DOHH2 (cell line): Measurements from ENCODE around the gene PDE4B.

Experiments used
- H3F3A ChIP-seq: fragments of 200-600 bp; sonication (generic), shearing (Covaris generic); 2 replicates; pipeline ENCODE4 v1.6.0; 2016; ENCODE audit warnings: antibody characterized with exemption, mild to moderate bottlenecking; ENCODE audit not compliant: control insufficient read depth, insufficient read depth
- H3K27ac ChIP-seq: fragments of 200-600 bp; sonication (generic); 2 replicates; pipeline ENCODE4 v1.5.1; 2014; ENCODE audit warnings: low read depth, mild to moderate bottlenecking, low read length, moderate library complexity
- H3K27me3 ChIP-seq: fragments of 200-600 bp; sonication (generic); 2 replicates; pipeline ENCODE4 v1.6.1; 2014; ENCODE audit warnings: mild to moderate bottlenecking, low read length, mixed read lengths; ENCODE audit not compliant: control insufficient read depth
- H3K36me3 ChIP-seq: fragments of 200-600 bp; sonication (generic); 2 replicates; pipeline ENCODE4 v1.6.1; 2014; ENCODE audit warnings: mild to moderate bottlenecking, low read length, moderate library complexity, mixed read lengths; ENCODE audit not compliant: control insufficient read depth
- H3K4me1 ChIP-seq: fragments of 200-600 bp; sonication (generic); 2 replicates; pipeline ENCODE4 v1.6.1; 2014; ENCODE audit warnings: mild to moderate bottlenecking, low read length, mixed read lengths; ENCODE audit not compliant: control insufficient read depth
- H3K4me2 ChIP-seq: fragments of 200-600 bp; sonication (generic); 2 replicates; pipeline ENCODE4 v1.6.0; 2014; ENCODE audit warnings: mild to moderate bottlenecking, low read length, moderate library complexity
- H3K4me3 ChIP-seq: fragments of 200-600 bp; sonication (generic); 2 replicates; pipeline ENCODE4 v1.5.1; 2014; ENCODE audit warnings: mild to moderate bottlenecking, low read length, mixed read lengths
- H3K79me2 ChIP-seq: fragments of 200-600 bp; sonication (generic); 2 replicates; pipeline ENCODE4 v1.6.1; 2014; ENCODE audit warnings: mild to moderate bottlenecking, low read length, mixed read lengths; ENCODE audit not compliant: control insufficient read depth
- H3K9me2 ChIP-seq: fragments of 200-600 bp; sonication (generic); replicated peaks from 2 replicates; pipeline ENCODE4 v1.6.1; 2014; ENCODE audit warnings: mild to moderate bottlenecking, low read length, mixed read lengths; ENCODE audit not compliant: control insufficient read depth
- H3K9me3 ChIP-seq: fragments of 200-600 bp; sonication (generic); 2 replicates; pipeline ENCODE4 v1.6.1; 2014; ENCODE audit warnings: antibody characterized with exemption, low read length, mixed read lengths; ENCODE audit not compliant: control insufficient read depth, insufficient read depth
- H4K20me1 ChIP-seq: fragments of 200-600 bp; sonication (generic); 2 replicates; pipeline ENCODE4 v1.6.0; 2014; ENCODE audit warnings: low read depth, mild to moderate bottlenecking, antibody characterized with exemption, low read length, moderate library complexity; ENCODE audit not compliant: control insufficient read depth, insufficient read depth
- CTCF ChIP-seq: fragments of 200-600 bp; sonication (generic); IDR thresholded peaks from one replicate; pipeline ENCODE4 v1.5.1; 2014; ENCODE audit warnings: antibody characterized with exemption, mild to moderate bottlenecking, low read depth, low read length; ENCODE audit not compliant: poor library complexity, severe bottlenecking
- EZH2phosphoT487 ChIP-seq: fragments of 200-600 bp; sonication (generic); IDR thresholded peaks from 2 replicates; pipeline ENCODE4 v1.6.1; 2017; ENCODE audit warnings: borderline replicate concordance, mild to moderate bottlenecking, antibody characterized with exemption, low read length, moderate library complexity, mixed read lengths

Gene PDE4B

GRCh38 chr1:66182026-66182425 is 389.3 kb downstream of the PDE4B start:
- no peaks in the 10 kb centered on the region for H3F3A ChIP-seq
- H3K9me2 ChIP-seq, result no peaks in the 10 kb centered on the region
- no peaks in the 10 kb centered on the region for H4K20me1 ChIP-seq
- no peaks in the 10 kb centered on the region for H3K36me3 ChIP-seq
- H3K4me2 ChIP-seq, result 0 out of 2 replicates have a peak overlapping the region, but pooled peaks have one; percentile 21
- TF ChIP-seq CTCF, result no peak
- TF ChIP-seq EZH2phosphoT487, result no peak
- no peak overlapping the region for H3K4me3 ChIP-seq
- H3K79me2 ChIP-seq, result no peaks in the 10 kb centered on the region
- H3K4me1 ChIP-seq, result peaks cover 16% of the 10 kb centered on the region
- no peak overlapping the region for H3K27ac ChIP-seq
- no peaks in the 10 kb centered on the region for H3K27me3 ChIP-seq
- no peaks in the 10 kb centered on the region for H3K9me3 ChIP-seq

GRCh38 chr1:66182551-66183178 is 390.0 kb downstream of the PDE4B start:
- no peaks in the 10 kb centered on the region for H3K79me2 ChIP-seq
- no peaks in the 10 kb centered on the region for H3K9me2 ChIP-seq
- no peak overlapping the region for H3K4me3 ChIP-seq
- H3K4me2 ChIP-seq, result no peak overlapping the region
- peaks cover 15% of the 10 kb centered on the region for H3K4me1 ChIP-seq
- no peaks in the 10 kb centered on the region for H3K27me3 ChIP-seq
- no peak overlapping the region for H3K27ac ChIP-seq
- no peaks in the 10 kb centered on the region for H3F3A ChIP-seq
- TF ChIP-seq CTCF, result no peak
- no peak for TF ChIP-seq EZH2phosphoT487
- no peaks in the 10 kb centered on the region for H3K36me3 ChIP-seq
- H3K9me3 ChIP-seq, result no peaks in the 10 kb centered on the region
- no peaks in the 10 kb centered on the region for H4K20me1 ChIP-seq

GRCh38 chr1:66183400-66183799 is 390.7 kb downstream of the PDE4B start:
- TF ChIP-seq EZH2phosphoT487 (no peak), CTCF (no peak)
- H3K4me3 ChIP-seq, result no peak overlapping the region
- H3K4me2 ChIP-seq, result no peak overlapping the region
- no peaks in the 10 kb centered on the region for H3K27me3 ChIP-seq
- no peaks in the 10 kb centered on the region for H4K20me1 ChIP-seq
- no peak overlapping the region for H3K27ac ChIP-seq
- H3K79me2 ChIP-seq, result no peaks in the 10 kb centered on the region
- no peaks in the 10 kb centered on the region for H3K36me3 ChIP-seq
- H3K4me1 ChIP-seq, result peaks cover 15% of the 10 kb centered on the region
- H3K9me2 ChIP-seq, result no peaks in the 10 kb centered on the region
- no peaks in the 10 kb centered on the region for H3K9me3 ChIP-seq
- H3F3A ChIP-seq, result no peaks in the 10 kb centered on the region
